HCT116 (cell line): ENCODE data around the gene SSR1.
"Not testable (repeated sequence)": the region's sequence is repeated elsewhere in the genome, so short reads cannot be mapped to it uniquely, and the experiment has no call there.

Experiments
- CEBPB ChIP-seq: IDR thresholded peaks from 2 replicates; pipeline ENCODE4 v1.6.1; 2012; ENCODE audit warnings: low read depth
- CTCF ChIP-seq, 3 experiments: fragments of 200-600 bp in 1 of 3; sonication (generic) in 1 of 3; IDR thresholded peaks in 2 of 3; conservative IDR thresholded peaks in 1 of 3; 2 replicates each; pipeline ENCODE4 v1.5.1; 2012 to 2017; ENCODE audit warnings: low read depth in 2 of 3, low read length in 2 of 3, antibody characterized with exemption in 1 of 3, borderline replicate concordance in 1 of 3, control low read depth in 1 of 3, mild to moderate bottlenecking in 1 of 3, mixed read lengths in 1 of 3, mixed run types in 1 of 3, moderate library complexity in 1 of 3; ENCODE audit not compliant: insufficient read depth in 1 of 3
- REST ChIP-seq: IDR thresholded peaks from 2 replicates; pipeline ENCODE4 v1.6.1; 2012; ENCODE audit warnings: low read depth

GRCh38 chr6:7315087-7315947, 2.3 kb upstream of the SSR1 start:
- not testable (repeated sequence) for TF ChIP-seq REST; CTCF (IDR thresholded peaks at IDR 0.05 in 2 of 3, conservative IDR thresholded peaks at IDR 0.05 in 1 of 3; ENCODE audit: borderline replicate concordance in 1 of 3, insufficient read depth in 1 of 3, low read depth in 2 of 3, low read length in 2 of 3); CEBPB
